H1 (cell line): ENCODE measurements around the gene SLC1A7. TPM values are rescaled to one million over a fixed set of nuclear protein-coding genes. Genes with fewer than 3 reads are reported as not detected.

Source experiments
- CTCF ChIA-PET: fragments of 300-600 bp; sonication (Branson Sonifier 250); formaldehyde crosslinking; loops from one replicate; lab custom pipeline; 2021; ENCODE audit not compliant: partially characterized antibody; lab: Charles Lee
- POLR2A ChIA-PET: fragments of 300-600 bp; sonication (Branson Sonifier 250); formaldehyde crosslinking; loops from one replicate; lab custom pipeline; 2021; ENCODE audit warnings: inconsistent platforms; ENCODE audit not compliant: partially characterized antibody; lab: Charles Lee
- DNase-seq, 2 experiments: peaks; one replicate each; pipeline versions ENCODE4 v3.0.0 to v3.0.0-alpha.2; 2010 to 2022; ENCODE audit warnings: low spot score in 2 of 2, low read depth in 1 of 2, mixed read lengths in 1 of 2
- FAIRE-seq: peaks from 2 replicates; lab custom pipeline; 2011; peaks lifted over from hg19 to GRCh38; lab: Jason Lieb, UNC
- H2AFZ ChIP-seq: 2 replicates; pipeline ENCODE4 v1.8.1; 2012; ENCODE audit warnings: low read length, inconsistent platforms
- H2AK5ac ChIP-seq: 2 replicates; pipeline ENCODE4 v1.6.1; 2013; ENCODE audit warnings: low read depth, low read length
- H2BK120ac ChIP-seq: replicated peaks from 2 replicates; pipeline ENCODE3; 2013; ENCODE audit warnings: low read depth, low read length, inconsistent platforms
- H2BK12ac ChIP-seq: 2 replicates; pipeline ENCODE4 v1.6.1; 2013; ENCODE audit warnings: low read depth, low read length
- H2BK15ac ChIP-seq: 2 replicates; pipeline ENCODE4 v1.6.1; 2013; ENCODE audit warnings: low read length
- H2BK20ac ChIP-seq: 2 replicates; pipeline ENCODE4 v1.6.1; 2013; ENCODE audit warnings: low read length
- H2BK5ac ChIP-seq: 2 replicates; pipeline ENCODE4 v1.6.1; 2013; ENCODE audit warnings: low read depth, low read length
- H3K14ac ChIP-seq: 2 replicates; pipeline ENCODE4 v1.6.1; 2013; ENCODE audit warnings: inconsistent platforms; ENCODE audit not compliant: insufficient read length
- H3K18ac ChIP-seq: 2 replicates; pipeline ENCODE4 v1.6.1; 2013; ENCODE audit warnings: low read length; ENCODE audit errors: extremely low read depth
- H3K23ac ChIP-seq: 2 replicates; pipeline ENCODE4 v1.6.1; 2013; ENCODE audit warnings: inconsistent platforms; ENCODE audit not compliant: insufficient read length
- H3K23me2 ChIP-seq: 2 replicates; pipeline ENCODE4 v1.6.1; 2013; ENCODE audit warnings: low read depth, low read length
- H3K27ac ChIP-seq: 2 replicates; pipeline ENCODE4 v1.6.1; 2011; ENCODE audit warnings: low read depth, low read length, inconsistent platforms
- H3K27me3 ChIP-seq, 4 experiments: replicated peaks in 1 of 4; 1 replicate in 1 of 4; 2 replicates in 3 of 4; pipeline versions ENCODE4 v1.6.1 to v1.8.1; 2011 to 2013; ENCODE audit warnings: low read length in 3 of 4, mild to moderate bottlenecking in 3 of 4, inconsistent platforms in 2 of 4, mixed read lengths in 2 of 4, moderate library complexity in 1 of 4; ENCODE audit not compliant: control insufficient read depth in 3 of 4, insufficient read depth in 3 of 4; ENCODE audit errors: extremely low read depth in 1 of 4
- H3K36me3 ChIP-seq, 4 experiments: 2 replicates each; pipeline versions ENCODE4 v1.6.1 to v1.8.1; 2011 to 2013; ENCODE audit warnings: mild to moderate bottlenecking in 4 of 4, low read length in 3 of 4, moderate library complexity in 2 of 4, control low read depth in 1 of 4, inconsistent platforms in 1 of 4; ENCODE audit not compliant: insufficient read depth in 4 of 4, control insufficient read depth in 2 of 4
- H3K4ac ChIP-seq: replicated peaks from 2 replicates; pipeline ENCODE3; 2013; ENCODE audit warnings: low read length, low read depth, mixed read lengths, inconsistent platforms; ENCODE audit not compliant: insufficient read length
- H3K4me1 ChIP-seq, 4 experiments: replicated peaks in 1 of 4; 1 replicate in 1 of 4; 2 replicates in 3 of 4; pipeline versions ENCODE4 v1.6.1 to v1.8.1; 2011 to 2013; ENCODE audit warnings: low read length in 3 of 4, inconsistent platforms in 2 of 4, mixed read lengths in 1 of 4; ENCODE audit not compliant: insufficient read depth in 4 of 4, control insufficient read depth in 3 of 4
- H3K4me2 ChIP-seq, 2 experiments: 2 replicates each; pipeline versions ENCODE4 v1.6.1 to v1.8.1; 2011 to 2013; ENCODE audit warnings: low read depth in 2 of 2, low read length in 2 of 2, control low read depth in 1 of 2, inconsistent platforms in 1 of 2, mild to moderate bottlenecking in 1 of 2; ENCODE audit not compliant: insufficient read depth in 1 of 2
- H3K4me3 ChIP-seq, 4 experiments: fragments of 200-600, 300-600 bp in 1 of 4; sonication (generic), shearing (Covaris generic), sonication (Bioruptor Twin) in 1 of 4; 2 replicates each; pipeline versions ENCODE4 v1.5.1 to v1.8.1; 2011 to 2016; ENCODE audit warnings: low read length in 4 of 4, low read depth in 3 of 4, control low read depth in 2 of 4, inconsistent platforms in 2 of 4, mild to moderate bottlenecking in 2 of 4, mixed read lengths in 1 of 4, moderate library complexity in 1 of 4; ENCODE audit not compliant: insufficient read depth in 2 of 4; ENCODE audit errors: extremely low read depth in 1 of 4
- H3K56ac ChIP-seq: replicated peaks from 2 replicates; pipeline ENCODE3; 2013; ENCODE audit warnings: low read depth, mild to moderate bottlenecking, mixed read lengths, low read length, inconsistent platforms; ENCODE audit not compliant: insufficient read length
- H3K79me1 ChIP-seq: 2 replicates; pipeline ENCODE4 v1.6.1; 2013; ENCODE audit warnings: low read depth, low read length, control low read depth
- H3K79me2 ChIP-seq, 2 experiments: 2 replicates each; pipeline versions ENCODE4 v1.6.1 to v1.8.1; 2012 to 2013; ENCODE audit warnings: low read length in 2 of 2, mild to moderate bottlenecking in 2 of 2, inconsistent platforms in 1 of 2; ENCODE audit not compliant: insufficient read depth in 2 of 2, control insufficient read depth in 1 of 2
- H3K9ac ChIP-seq, 4 experiments: replicated peaks in 1 of 4; 1 replicate in 1 of 4; 2 replicates in 3 of 4; pipeline versions ENCODE4 v1.6.1 to v1.8.1; 2011 to 2013; ENCODE audit warnings: low read depth in 3 of 4, low read length in 3 of 4, control low read depth in 2 of 4, mild to moderate bottlenecking in 2 of 4, moderate library complexity in 2 of 4, inconsistent platforms in 1 of 4; ENCODE audit errors: extremely low read depth in 1 of 4
- H3K9me3 ChIP-seq, 2 experiments: 2 replicates each; pipeline versions ENCODE4 v1.6.1 to v1.8.1; 2012 to 2013; ENCODE audit warnings: mild to moderate bottlenecking in 2 of 2, moderate library complexity in 2 of 2, control low read depth in 1 of 2, inconsistent platforms in 1 of 2, low read depth in 1 of 2, low read length in 1 of 2, mixed read lengths in 1 of 2; ENCODE audit not compliant: insufficient read depth in 2 of 2
- H4K20me1 ChIP-seq, 2 experiments: replicated peaks in 1 of 2; 2 replicates each; pipeline versions ENCODE3 to v1.8.1; 2011 to 2013; ENCODE audit warnings: inconsistent platforms in 2 of 2, low read length in 2 of 2, mild to moderate bottlenecking in 1 of 2; ENCODE audit not compliant: insufficient read depth in 2 of 2, control insufficient read depth in 1 of 2
- H4K5ac ChIP-seq: 2 replicates; pipeline ENCODE4 v1.6.1; 2013; ENCODE audit warnings: low read length, low read depth, mixed read lengths, inconsistent platforms; ENCODE audit not compliant: insufficient read length
- H4K8ac ChIP-seq: 2 replicates; pipeline ENCODE4 v1.8.0; 2013; ENCODE audit warnings: mild to moderate bottlenecking, moderate library complexity, low read length, inconsistent platforms; ENCODE audit not compliant: insufficient read depth; ENCODE audit errors: extremely low read depth
- H4K91ac ChIP-seq: replicated peaks from 2 replicates; pipeline ENCODE3; 2013; ENCODE audit warnings: low read length, mixed read lengths, inconsistent platforms; ENCODE audit not compliant: insufficient read length
- BCL11A ChIP-seq, 2 experiments: IDR thresholded peaks; one replicate each; pipeline ENCODE4 v1.6.1; 2011; ENCODE audit warnings: low read depth in 2 of 2, low read length in 2 of 2, mild to moderate bottlenecking in 2 of 2
- CBX8 ChIP-seq: fragments of 300-800, 300-1000 bp; sonication (generic); IDR thresholded peaks from 2 replicates; pipeline ENCODE4 v1.7.1; 2016; ENCODE audit warnings: low read depth, low read length, borderline replicate concordance
- CEBPB ChIP-seq: IDR thresholded peaks from 2 replicates; pipeline ENCODE4 v1.6.1; 2012; ENCODE audit warnings: low read depth, low read length
- CHD1 ChIP-seq: IDR thresholded peaks from 2 replicates; pipeline ENCODE4 v1.6.1; 2012; ENCODE audit warnings: low read depth, low read length, improper control_type of control experiment
- E2F6 ChIP-seq: IDR thresholded peaks from 2 replicates; pipeline ENCODE4 v1.6.1; 2012; ENCODE audit warnings: inconsistent platforms
- EP300 ChIP-seq, 2 experiments: IDR thresholded peaks; 1 replicate in 1 of 2; 2 replicates in 1 of 2; pipeline ENCODE4 v1.6.1; 2011 to 2012; ENCODE audit warnings: low read depth in 2 of 2, low read length in 2 of 2, mild to moderate bottlenecking in 2 of 2, borderline replicate concordance in 1 of 2, inconsistent platforms in 1 of 2, moderate library complexity in 1 of 2
- KDM4A ChIP-seq: IDR thresholded peaks from one replicate; pipeline ENCODE4 v1.7.1; 2012; ENCODE audit warnings: low read depth, mild to moderate bottlenecking, moderate library complexity, low read length, inconsistent platforms; ENCODE audit not compliant: severe bottlenecking
- RNF2 ChIP-seq: fragments of 200-900, 300-1000 bp; sonication (generic); IDR thresholded peaks from 2 replicates; pipeline ENCODE4 v1.7.1; 2016; ENCODE audit warnings: borderline replicate concordance, low read depth, mild to moderate bottlenecking, antibody characterized with exemption, low read length; ENCODE audit not compliant: poor library complexity, severe bottlenecking; ENCODE audit errors: missing control alignments
- SAP30 ChIP-seq: fragments of 300-600 bp; sonication (generic); IDR thresholded peaks from 2 replicates; pipeline ENCODE4 v1.7.1; 2012; ENCODE audit warnings: low read length, moderate library complexity, mild to moderate bottlenecking, inconsistent platforms; ENCODE audit not compliant: insufficient read depth, insufficient replicate concordance
- TCF12 ChIP-seq: IDR thresholded peaks from 2 replicates; pipeline ENCODE4 v1.6.1; 2011; ENCODE audit warnings: low read depth, mild to moderate bottlenecking, low read length
- WGBS, 2 experiments: shearing (Covaris generic) in 1 of 2; methylation state at CpG; one replicate each; pipeline versions ENCODE4 v1.1.6 to v1.1.7; 2013 to 2015; ENCODE audit warnings: low lambda C conversion rate in 2 of 2, mixed read lengths in 2 of 2, inconsistent platforms in 1 of 2, low coverage in 1 of 2, missing lambda C conversion rate in 1 of 2; ENCODE audit not compliant: insufficient replicate concordance in 2 of 2, insufficient coverage in 1 of 2, insufficient read length in 1 of 2; ENCODE audit errors: extremely low coverage in 1 of 2, missing lambda C conversion rate in 1 of 2; 5-methylcytosine and 5-hydroxymethylcytosine counted together
- polyA plus RNA-seq, 7 experiments: library from polyadenylated mRNA; depleted of rRNA in 3 of 7; stranded (reverse) in 5 of 7; unstranded in 2 of 7; fragments of >200 nt in 5 of 7; fragments of 200-250 nt in 2 of 7; gene quantifications; 1 replicate in 5 of 7; 2 replicates in 1 of 7; 4 replicates in 1 of 7; pipeline versions ENCODE4 v1.2.1 to v1.2.3, GENCODE V29; 2011 to 2013; ENCODE audit warnings: missing spikeins in 2 of 7, mixed read lengths in 2 of 7
- total RNA-seq: library from RNA; stranded (reverse); fragmentation: NEBNext Ultra II Directional; extraction: Animal tissue kit (Norgen Biotek cat#: 25700); gene quantifications from 2 replicates; pipeline ENCODE4 v1.2.1, GENCODE V29; 2021

SLC1A7 gene
- total and polyA plus RNA-seq, 2 of the 8 experiments (the other 6 are each of a cell fraction or from before 2014, with no cell fraction given) = not detected

- Histone ChIP-seq H4K8ac (no peak overlapping the region), H2BK15ac (no peak overlapping the region), H3K79me1 (no peaks in the 10 kb centered on the region), H3K9ac (no peak overlapping the region), H2AFZ (no peak overlapping the region), H3K36me3 (no peaks in the 10 kb centered on the region), H3K79me2 (no peaks in the 10 kb centered on the region), H4K5ac (no peak overlapping the region), H2BK12ac (no peak overlapping the region), H3K27ac (no peak overlapping the region), H3K4me2 (no peak overlapping the region), H4K91ac (no peak overlapping the region), H4K20me1 (no peaks in the 10 kb centered on the region), H3K4me3 (no peak overlapping the region), H3K18ac (no peak overlapping the region), H3K9me3 (no peaks in the 10 kb centered on the region; a peak in 1 of 4 replicates), H2BK120ac (no peak overlapping the region), H2BK20ac (no peak overlapping the region), H3K4me1 (no peaks in the 10 kb centered on the region), H2AK5ac (no peak overlapping the region), H3K4ac (no peak overlapping the region), H3K56ac (no peak overlapping the region), H2BK5ac (no peak overlapping the region), H3K27me3 (no peaks in the 10 kb centered on the region), H3K14ac (no peak overlapping the region), H3K23ac (no peak overlapping the region), H3K23me2 (no peaks in the 10 kb centered on the region)
- ChIA-PET CTCF (interaction anchor here (1.5 to 2.3 kb wide), 3 partner anchors 10 to 54 kb away, joined by 6 to 7 read pairs (median 7); no protein-coding TSS in a partner anchor), POLR2A (no interaction called here)
- FAIRE-seq = no peak
- no peak for TF ChIP-seq RNF2
- no peak for TF ChIP-seq CHD1
- no peak for TF ChIP-seq E2F6
- no peak for TF ChIP-seq BCL11A (IDR thresholded peaks at IDR 0.05; ENCODE audit: low read depth in 2 of 2, low read length in 2 of 2)
- no peak for TF ChIP-seq CBX8
- no peak for TF ChIP-seq EP300 (IDR thresholded peaks at IDR 0.05; ENCODE audit: borderline replicate concordance in 1 of 2, low read depth in 2 of 2, low read length in 2 of 2)
- no peak for TF ChIP-seq SAP30
- TF ChIP-seq KDM4A = no peak
- no peak for TF ChIP-seq CEBPB
- no peak for TF ChIP-seq TCF12
- no peak for DNase-seq
- 86% methylated on average over 2 of the region's 2 CpGs; no CpG with 5 or more reads in 1 of the 2 experiments for WGBS, 2 experiments
Measured at GRCh38 chr1:53131590-53131938, 10.9 kb downstream of the SLC1A7 start.
